GM12892 (cell line): ENCODE measurements around the gene SLITRK3.

Experiments used
- POLR2A ChIP-seq: IDR thresholded peaks from 2 replicates; pipeline ENCODE4 v1.6.1; 2011; ENCODE audit warnings: low read depth, low read length, control low read depth
- POLR2AphosphoS5 ChIP-seq: IDR thresholded peaks from 2 replicates; pipeline ENCODE4 v1.6.1; 2011; ENCODE audit warnings: low read depth, low read length, control low read depth
- TAF1 ChIP-seq: IDR thresholded peaks from 2 replicates; pipeline ENCODE4 v1.6.1; 2011; ENCODE audit warnings: low read depth, mild to moderate bottlenecking, control low read depth, low read length, borderline replicate concordance

- TF ChIP-seq POLR2A: no peak
- no peak for TF ChIP-seq TAF1
- no peak for TF ChIP-seq POLR2AphosphoS5
Observed at GRCh38 chr3:165202995-165203394, 6.8 kb upstream of the SLITRK3 start.
